GM19395 (cell line): Measurements from ENCODE around the gene RXRA.

Source experiments
- ATAC-seq: cut with Tn5 transposase; IDR thresholded peaks from one replicate; pipeline ENCODE4 v1.9.1; 2021; ENCODE audit warnings: mild to moderate bottlenecking, moderate library complexity; ENCODE audit not compliant: unreplicated experiment

The RXRA gene

DNA sequence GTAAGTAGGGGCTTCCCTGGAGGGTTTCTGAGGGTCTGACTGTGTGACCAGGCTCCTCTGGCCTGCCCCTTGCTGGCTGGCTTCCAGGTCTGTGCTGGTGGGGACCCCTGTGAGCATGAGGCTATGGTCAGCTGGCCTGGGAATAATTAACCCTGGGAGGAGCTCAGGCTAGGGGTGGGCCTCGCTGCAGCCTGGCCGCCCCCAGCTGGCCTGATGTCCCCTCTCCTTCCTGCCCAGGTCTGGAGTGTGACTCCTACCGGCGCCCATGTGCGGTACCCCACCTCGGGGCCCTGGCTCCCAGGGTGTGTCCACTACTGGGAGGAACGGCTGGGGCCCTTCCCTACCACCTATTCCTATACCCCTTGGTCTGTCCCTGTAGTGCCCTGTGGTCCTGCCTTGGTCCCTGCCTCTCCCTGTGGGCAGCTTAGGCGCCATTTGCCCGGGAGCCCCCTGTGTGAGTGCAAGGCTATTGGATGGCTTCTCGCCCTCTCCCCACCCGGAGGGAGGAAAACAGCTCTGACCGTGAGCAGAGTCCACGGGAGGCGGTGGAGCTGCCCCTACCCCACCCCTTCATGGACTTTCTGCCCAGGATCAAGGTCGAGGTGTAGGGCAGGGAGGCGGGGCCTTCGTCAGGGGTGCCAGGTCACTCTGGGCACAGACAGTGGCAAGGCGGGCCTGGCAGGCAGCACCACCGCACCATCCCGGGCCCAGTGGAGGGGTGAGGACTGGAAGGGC is 9.4 kb downstream of the RXRA start:
- no peak for ATAC-seq

GRCh38 chr9:134336228-134336627 is 10.0 kb downstream of the RXRA start:
- ATAC-seq = no peak

- no peak for ATAC-seq
Observed at GRCh38 chr9:134336924-134337323, 10.7 kb downstream of the RXRA start.

DNA sequence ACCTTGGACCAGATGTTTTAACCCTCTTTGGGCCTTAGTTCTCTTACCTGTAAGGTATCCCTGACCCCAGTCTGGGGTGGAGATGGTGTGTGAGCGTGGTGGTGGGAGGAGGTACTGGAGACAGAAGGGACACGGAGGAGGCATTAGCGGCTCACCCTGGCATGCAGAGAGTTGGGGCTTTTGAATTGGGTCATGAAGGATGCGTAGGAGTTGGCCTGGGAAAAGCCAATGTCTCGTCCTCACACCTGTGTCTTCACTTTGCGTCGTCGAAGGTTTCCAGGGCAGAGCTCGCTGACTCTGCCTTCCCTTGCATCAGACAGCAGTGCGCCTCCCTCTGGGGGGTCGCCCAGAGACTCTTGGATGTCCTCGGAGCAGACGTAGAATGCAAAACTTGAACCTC is 11.2 kb downstream of the RXRA start:
- ATAC-seq = no peak

DNA sequence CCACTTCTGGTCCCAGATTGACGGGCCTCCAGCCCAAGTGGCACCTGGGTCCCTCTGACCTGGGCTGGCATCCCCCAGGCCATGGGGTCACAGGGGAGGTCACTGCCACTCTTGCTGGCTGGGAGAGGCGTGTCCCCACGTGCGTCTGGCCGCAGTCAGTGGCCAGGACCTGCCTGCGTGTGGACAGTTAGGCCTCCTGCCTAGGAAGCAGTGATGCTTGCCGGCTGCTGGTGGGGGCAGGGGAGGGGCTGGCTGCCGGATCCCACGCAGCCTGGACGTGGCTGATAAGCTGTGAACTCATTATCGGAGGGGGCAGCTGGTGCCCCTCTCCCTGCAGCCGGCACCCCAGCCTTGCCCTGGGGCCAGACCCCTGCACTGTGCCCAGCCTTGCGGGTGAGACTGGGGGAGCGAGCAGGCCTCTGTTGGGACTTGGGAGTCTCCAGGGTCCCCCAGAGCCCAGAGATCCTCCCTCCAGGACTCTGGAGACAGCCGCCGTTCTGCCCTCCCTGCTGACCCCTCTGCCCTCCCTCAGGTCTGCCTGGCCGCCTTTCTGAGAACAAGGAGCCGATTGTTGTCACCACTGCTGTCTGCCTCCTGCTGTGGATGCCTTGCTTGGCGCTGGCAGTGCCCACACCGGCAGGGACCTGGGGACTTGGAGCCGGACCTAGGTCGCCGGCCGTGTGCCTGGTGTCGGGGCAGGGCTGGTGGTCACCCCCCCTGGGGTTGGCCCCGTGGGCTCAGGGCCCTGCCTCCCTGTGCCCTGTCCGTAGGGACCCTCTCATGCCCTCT is 12.3 kb downstream of the RXRA start:
- no peak for ATAC-seq

GRCh38 chr9:134339183-134339806 is 13.0 kb downstream of the RXRA start:
- ATAC-seq = no peak

GRCh38 chr9:134340475-134341160 is 14.4 kb downstream of the RXRA start:
- no peak for ATAC-seq

DNA sequence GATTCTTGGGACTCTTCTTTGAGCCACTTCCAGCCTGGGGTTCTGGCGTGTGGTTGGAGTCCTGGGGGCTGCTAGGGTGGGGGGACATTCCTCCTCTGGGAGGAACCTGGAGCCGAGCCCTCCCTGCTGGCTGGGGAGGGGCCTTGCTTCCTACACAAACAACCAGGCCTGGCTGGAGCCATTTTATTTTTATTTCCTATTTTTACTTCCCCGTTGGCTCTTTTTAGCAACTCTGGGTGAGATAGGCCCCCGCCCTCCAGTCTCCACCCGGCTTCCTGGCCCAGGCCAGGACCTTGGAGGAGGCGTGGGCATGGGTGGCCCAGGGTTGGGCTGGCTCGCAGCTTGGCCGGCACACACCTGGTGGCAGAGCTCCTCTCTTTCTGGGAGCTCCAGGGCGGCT is 15.1 kb downstream of the RXRA start:
- ATAC-seq = no peak

- no peak for ATAC-seq
Observed at GRCh38 chr9:134341929-134342745, 15.9 kb downstream of the RXRA start.

DNA sequence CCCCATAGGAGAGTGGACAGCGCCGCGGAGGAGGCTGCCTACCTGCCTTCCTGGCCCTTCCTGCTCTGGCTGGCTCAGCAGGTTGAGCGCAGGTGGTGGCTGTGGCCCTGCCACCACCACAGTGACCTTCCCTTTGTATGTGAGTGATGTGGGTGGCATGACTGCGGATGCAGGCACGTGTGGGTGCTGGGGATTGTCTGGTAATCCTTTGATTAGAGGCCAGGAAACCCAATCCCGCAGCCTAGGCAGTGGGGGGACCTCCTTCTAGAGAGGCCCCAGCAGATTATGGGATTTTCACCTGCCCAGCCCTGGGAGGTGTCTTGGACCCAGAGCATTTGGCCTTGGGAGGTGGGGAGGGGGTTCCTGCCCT is 16.5 kb downstream of the RXRA start:
- ATAC-seq = no peak

DNA sequence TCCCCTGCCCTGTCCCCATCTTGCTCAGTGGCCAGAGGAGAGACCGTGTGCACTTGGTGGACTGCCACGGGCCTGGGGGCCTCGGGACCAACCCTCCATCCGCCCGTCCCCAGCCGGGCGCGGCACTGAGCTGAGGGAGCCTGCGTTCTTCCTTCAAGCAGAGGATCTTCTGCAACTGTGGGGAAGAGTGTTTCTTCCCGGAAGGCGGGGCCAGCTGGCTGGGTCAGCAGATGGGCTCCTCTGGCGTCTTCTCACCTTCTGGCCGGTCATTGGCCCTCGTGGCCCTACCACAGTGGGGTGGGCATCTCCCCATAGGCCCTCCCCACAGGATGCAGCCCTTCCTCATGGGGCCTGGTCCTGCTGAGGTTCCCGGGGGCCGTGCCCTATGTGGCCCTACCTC is 17.4 kb downstream of the RXRA start:
- ATAC-seq = no peak

DNA sequence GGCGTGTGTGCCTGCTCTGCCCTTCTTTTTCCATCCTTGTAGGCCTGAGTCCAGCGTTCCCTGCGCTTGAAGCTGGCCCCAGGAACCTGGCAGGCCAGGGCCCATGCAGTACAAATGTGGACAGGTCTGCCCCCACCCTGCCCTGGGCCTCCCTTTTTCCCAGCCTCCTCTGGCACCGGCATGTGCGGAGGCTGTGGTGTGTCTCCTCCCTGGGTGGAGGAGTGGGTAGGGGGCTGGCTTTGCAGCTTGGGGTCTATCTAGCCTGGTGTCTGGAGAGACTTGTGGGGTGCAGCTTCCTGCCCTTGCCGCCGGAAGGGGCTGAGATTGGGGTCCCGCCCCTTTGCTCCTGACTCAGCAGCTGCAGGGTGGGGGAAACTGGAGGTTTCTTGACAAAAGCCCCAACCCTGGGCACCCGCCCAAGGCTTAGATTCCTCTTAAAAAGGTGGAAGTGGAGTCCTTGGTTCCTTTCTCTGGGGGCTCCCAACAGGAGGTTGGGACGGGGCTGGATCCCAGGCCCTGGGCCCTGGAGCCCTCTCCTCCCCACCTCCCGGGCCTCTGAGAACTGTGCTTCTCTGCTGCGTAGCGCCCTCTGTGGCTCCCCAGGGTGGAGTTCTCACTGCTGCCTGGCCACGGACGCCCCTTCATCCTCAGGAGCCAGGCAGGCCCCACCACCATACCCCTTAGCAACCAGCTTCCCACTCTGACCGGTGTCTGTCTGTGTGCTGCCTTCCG is 18.0 kb downstream of the RXRA start:
- ATAC-seq = no peak

DNA sequence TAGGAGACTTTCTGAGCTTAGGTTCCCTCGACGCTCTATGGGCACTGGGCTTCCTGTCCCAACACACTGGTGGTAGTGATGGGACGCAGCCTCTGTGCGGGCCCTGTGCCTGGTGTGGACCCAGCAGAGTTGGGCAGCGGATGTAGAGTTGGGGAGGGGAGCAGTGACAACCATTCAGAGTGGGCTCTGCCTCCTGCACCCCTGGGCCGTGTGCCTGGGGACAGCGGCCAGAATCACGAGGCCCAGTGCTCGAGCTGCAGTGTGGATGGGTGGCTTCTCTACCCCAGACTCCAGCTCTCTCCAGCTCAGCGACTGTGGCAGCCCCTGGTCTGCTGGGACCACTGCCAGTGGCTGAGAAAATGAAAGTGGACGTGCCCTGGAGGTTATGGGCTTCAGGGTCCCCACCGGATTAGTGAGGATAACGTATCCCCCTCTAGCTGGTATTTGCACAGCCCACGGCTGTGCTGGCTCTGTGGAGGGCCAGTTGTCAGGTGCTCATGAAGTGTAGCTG is 18.6 kb downstream of the RXRA start:
- no peak for ATAC-seq

- no peak for ATAC-seq
Observed at GRCh38 chr9:134345737-134346136, 19.5 kb downstream of the RXRA start.

DNA sequence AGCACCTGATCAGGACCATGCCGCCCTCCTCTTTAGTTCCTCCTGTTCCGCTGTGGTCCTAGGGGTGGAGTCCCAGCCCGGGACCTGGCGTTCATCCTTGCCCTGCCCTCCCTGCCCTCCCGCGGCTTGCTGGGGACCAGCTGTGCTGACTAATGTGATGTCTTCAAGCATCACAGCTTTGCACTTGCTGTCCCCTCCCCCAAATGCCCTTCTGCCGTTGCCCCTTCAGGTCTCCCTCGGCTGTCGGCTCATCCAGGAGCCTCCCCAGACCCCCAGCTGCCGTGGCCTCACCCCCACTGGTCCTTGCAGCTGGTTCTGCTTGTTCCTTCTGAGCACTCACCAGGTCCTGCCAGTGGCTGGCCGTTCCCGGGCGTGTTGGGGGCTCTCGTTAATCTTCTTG is 19.9 kb downstream of the RXRA start:
- ATAC-seq = no peak

DNA sequence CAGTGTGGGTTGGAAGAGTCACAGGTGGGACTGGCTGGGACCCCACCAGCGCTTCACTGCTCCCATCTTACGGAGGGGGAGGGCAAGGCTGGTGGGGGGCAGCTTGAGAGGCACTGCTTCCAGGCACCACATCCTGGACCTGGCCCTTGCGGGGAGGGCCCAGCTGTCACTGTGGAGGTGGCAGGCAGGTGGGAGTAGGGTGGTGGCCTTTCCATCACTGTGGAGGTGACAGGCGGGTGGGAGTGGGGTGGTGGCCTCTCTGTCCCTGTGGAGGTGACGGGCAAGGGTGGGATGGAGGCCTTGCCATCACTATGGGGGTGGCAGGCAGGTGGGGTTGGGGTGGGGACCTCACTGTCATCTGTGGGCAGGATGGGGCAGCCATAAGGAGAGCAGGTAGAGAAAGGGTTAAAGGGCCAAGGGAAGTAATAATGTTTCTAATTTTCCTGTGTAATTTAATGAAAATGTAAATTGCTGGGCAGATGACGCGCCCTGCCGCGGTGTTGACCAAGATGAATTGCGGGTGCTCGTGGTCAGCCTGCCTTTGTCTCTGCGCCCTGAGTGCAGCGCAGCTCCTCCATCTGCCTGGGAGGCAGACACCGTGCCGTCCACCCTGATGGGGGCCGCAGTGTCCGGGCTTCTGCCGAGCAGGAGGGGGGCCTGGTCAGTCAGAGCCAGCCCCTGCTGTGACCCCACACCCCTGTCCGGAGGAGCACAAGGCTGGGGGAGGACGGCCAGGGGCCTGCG is 20.8 kb downstream of the RXRA start:
- ATAC-seq = no peak

DNA sequence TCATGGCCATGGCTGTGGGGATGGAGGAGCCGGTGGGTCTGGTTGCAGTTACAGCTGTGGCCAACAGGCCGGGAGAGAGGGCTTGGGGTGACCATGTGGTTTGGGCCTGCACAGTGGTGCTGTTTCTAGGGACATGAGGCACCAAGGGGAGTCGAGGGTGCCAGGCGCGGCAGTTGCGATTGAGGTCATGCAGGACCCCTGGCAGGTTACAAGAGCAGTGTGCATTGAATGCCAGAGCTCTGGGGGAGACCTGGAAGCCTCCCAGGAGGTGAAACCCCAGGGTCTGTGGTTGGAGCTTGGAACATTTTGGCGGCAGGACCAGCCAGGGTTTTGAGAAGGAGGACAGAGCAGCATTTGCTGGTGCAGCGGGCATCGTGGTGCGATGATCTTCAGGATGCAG is 21.7 kb downstream of the RXRA start:
- ATAC-seq = no peak

DNA sequence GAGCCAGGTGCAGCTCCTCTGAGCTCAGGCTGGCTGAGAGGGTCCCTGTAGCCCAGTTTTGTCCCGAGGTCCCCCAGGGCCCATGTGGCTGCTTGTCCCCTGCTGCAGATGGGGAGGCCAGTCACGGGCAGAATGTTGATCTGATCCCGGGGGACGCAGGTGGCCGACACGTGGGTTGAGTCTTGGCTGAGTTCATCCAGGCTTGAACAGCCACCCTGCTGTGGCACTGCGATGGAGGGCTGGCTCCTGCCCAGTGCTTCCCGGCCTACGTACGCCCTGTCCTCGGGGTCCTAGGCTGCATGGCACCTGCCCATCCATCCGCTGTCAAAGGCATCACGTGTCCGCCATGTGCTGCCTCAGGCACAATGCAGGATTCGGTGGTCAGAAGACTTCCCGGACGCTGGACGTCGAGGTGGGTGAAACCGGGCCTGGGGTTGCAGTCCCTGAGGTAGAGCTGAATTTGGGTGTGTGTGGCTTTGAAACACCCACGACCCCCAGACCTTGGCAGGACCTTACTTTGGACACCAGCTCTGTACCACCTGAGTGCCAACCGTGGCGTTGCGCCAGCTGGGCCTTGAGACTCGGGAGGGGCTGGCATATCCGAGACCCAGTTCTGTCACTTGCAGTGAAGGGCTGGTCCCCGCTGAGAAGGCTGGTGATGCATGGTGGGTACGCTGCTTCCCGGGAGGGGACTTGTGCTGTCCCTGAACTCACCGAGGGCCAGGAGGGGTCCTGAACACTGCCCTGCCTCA is 22.3 kb downstream of the RXRA start:
- ATAC-seq = no peak
